Right cardiac atrium (tissue), 5 donors: ENCODE data around the gene METAP1. TPM values are rescaled to one million over a fixed set of nuclear protein-coding genes. Genes with fewer than 3 reads are reported as not detected.
"Not testable (repeated sequence)": the region's sequence is repeated elsewhere in the genome, so short reads cannot be mapped to it uniquely, and the experiment has no call there.

Experiments
- ATAC-seq, 2 donors: fragments of 200-7000 bp; cut with Tn5 transposase; one replicate each; pipeline versions ENCODE4 v1.8.0 to v1.9.1; 2020; ENCODE audit warnings: moderate library complexity in 2 of 2, mild to moderate bottlenecking in 1 of 2
- DNase-seq, 3 donors: peaks; one replicate each; pipeline ENCODE4 v3.0.0-alpha.2; 2020
- H3K27ac ChIP-seq: one replicate; pipeline ENCODE4 v1.5.1; 2013; ENCODE audit warnings: mild to moderate bottlenecking, low read length, control low read depth, moderate library complexity
- H3K27me3 ChIP-seq: one replicate; pipeline ENCODE4 v1.6.1; 2013; ENCODE audit not compliant: control insufficient read depth, insufficient read depth
- H3K4me1 ChIP-seq: one replicate; pipeline ENCODE4 v1.6.1; 2013; ENCODE audit warnings: low read length; ENCODE audit not compliant: control insufficient read depth, insufficient read depth
- H3K4me3 ChIP-seq: one replicate; pipeline ENCODE4 v1.5.1; 2013; ENCODE audit warnings: low read length, control low read depth
- H3K9me3 ChIP-seq: one replicate; pipeline ENCODE4 v1.6.1; 2013; ENCODE audit warnings: low read length; ENCODE audit not compliant: control insufficient read depth
- WGBS: extraction: QIAGEN DNeasy Blood & Tissue Kit; methylation state at CpG from one replicate; pipeline ENCODE4 v1.1.7; 2013; 5-methylcytosine and 5-hydroxymethylcytosine counted together
- intact Hi-C, 4 donors: fragments of 100-400 bp; cut with DNase I; formaldehyde crosslinking; loops; one replicate each; pipeline versions ENCODE4 v1.11.0 to v1.14.0; 2022 to 2023
- microRNA-seq, 2 donors: library from miRNA; unstranded; fragments of <30 nt; microRNA quantifications; one replicate each; pipeline ENCODE4 v1.2.0, GENCODE V29; 2020 to 2021
- polyA plus RNA-seq: library from polyadenylated mRNA; stranded (reverse); fragments of 200-250 nt; gene quantifications from one replicate; pipeline ENCODE4 v1.2.3, GENCODE V29; 2013
- total RNA-seq, 4 donors: library from RNA; stranded (reverse); fragmentation: NEBNext Ultra II Directional; extraction: Animal tissue kit (Norgen Biotek cat#: 25700); gene quantifications; one replicate each; pipeline ENCODE4 v1.2.1, GENCODE V29; 2021
- donor health status: healthy with polysubstance abuse.
- donor health status: DM: no; HTN: yes; CAD: no.
- donor health status: DM: no; HTN: no; CAD: no.
- donor health status: DM: no; HTN: yes; CAD: no; lungs with severe emphysema.
- donor health status: DM: yes; HTN: yes; CAD: no.

The METAP1 gene
- total and polyA plus RNA-seq, 5 donors: 26.7 to 53.2 (median 39.9) TPM

GRCh38 chr4:99099311-99099710, 103.8 kb downstream of the METAP1 start:
- Histone ChIP-seq H3K9me3 (no peaks in the 10 kb centered on the region), H3K4me1 (no peaks in the 10 kb centered on the region)

GRCh38 chr4:99099814-99100213, 104.3 kb downstream of the METAP1 start:
- 93% methylated on average over 5 of the region's 5 CpGs for WGBS
- H3K9me3 ChIP-seq, H3K4me1 ChIP-seq, H3K27me3 ChIP-seq, DNase-seq, H3K27ac ChIP-seq, H3K4me3 ChIP-seq, intact Hi-C loops, ATAC-seq: not testable (repeated sequence)

More at GRCh38 chr4:99099311-99099710, 103.8 kb downstream of the METAP1 start:
- Histone ChIP-seq H3K4me3 (no peak overlapping the region), H3K27ac (no peak overlapping the region), H3K27me3 (no peaks in the 10 kb centered on the region)
- no peak for DNase-seq
- intact Hi-C loops: no loop called here
- WGBS: 92% methylated on average over 12 of the region's 12 CpGs
- ATAC-seq: no peak

- no peak for ATAC-seq
- 92% methylated on average over 1 of the region's 1 CpG for WGBS
- H3K9me3 ChIP-seq: no peaks in the 10 kb centered on the region
- H3K4me3 ChIP-seq: no peak overlapping the region
- H3K4me1 ChIP-seq: no peaks in the 10 kb centered on the region
- H3K27ac ChIP-seq: no peak overlapping the region
- intact Hi-C loops: no loop called here
- H3K27me3 ChIP-seq: no peaks in the 10 kb centered on the region
- DNase-seq: no peak
Observed at GRCh38 chr4:99100876-99101275, 105.4 kb downstream of the METAP1 start.

GRCh38 chr4:99102634-99103033, 107.1 kb downstream of the METAP1 start:
- no peaks in the 10 kb centered on the region for H3K4me1 ChIP-seq
- 96% methylated on average over 2 of the region's 2 CpGs for WGBS
- H3K4me3 ChIP-seq: no peak overlapping the region
- DNase-seq (no peak), ATAC-seq (no peak)
- no peaks in the 10 kb centered on the region for H3K9me3 ChIP-seq
- H3K27ac ChIP-seq: no peak overlapping the region
- intact Hi-C loops: no loop called here
- H3K27me3 ChIP-seq: no peaks in the 10 kb centered on the region

GRCh38 chr4:99103166-99103565, 107.6 kb downstream of the METAP1 start:
- no peak for DNase-seq
- Histone ChIP-seq H3K27ac (no peak overlapping the region), H3K4me1 (no peaks in the 10 kb centered on the region), H3K9me3 (no peaks in the 10 kb centered on the region), H3K27me3 (no peaks in the 10 kb centered on the region), H3K4me3 (no peak overlapping the region)
- intact Hi-C loops: no loop called here
- no peak for ATAC-seq

GRCh38 chr4:99104153-99104552, 108.6 kb downstream of the METAP1 start:
- ATAC-seq (no peak), DNase-seq (no peak)
- H3K4me1 ChIP-seq: no peaks in the 10 kb centered on the region
- intact Hi-C loops: no loop called here
- H3K27ac ChIP-seq: no peak overlapping the region
- H3K9me3 ChIP-seq: no peaks in the 10 kb centered on the region
- H3K4me3 ChIP-seq: no peak overlapping the region
- no peaks in the 10 kb centered on the region for H3K27me3 ChIP-seq
- 88% methylated on average over 1 of the region's 1 CpG for WGBS

- H3K27ac ChIP-seq, H3K4me3 ChIP-seq, DNase-seq, H3K9me3 ChIP-seq, ATAC-seq, intact Hi-C loops, H3K27me3 ChIP-seq, H3K4me1 ChIP-seq: not testable (repeated sequence)
- 96% methylated on average over 12 of the region's 12 CpGs for WGBS
Observed at GRCh38 chr4:99109286-99109685, 113.8 kb downstream of the METAP1 start.

Small RNAs within 50 kb of the gene (microRNA-seq; reads per million reads assigned to microRNA genes)
- gene MIR3684: 0 to 3.2 reads per million in 2 donors

Other genes with a start within 250 kb of the METAP1 start
- gene EIF4E, start 66.6 kb upstream of the METAP1 start, total RNA-seq: 10 to 100 TPM; 54.5 to 73.4 (median 67.3) TPM
- gene EIF4E, start 66.6 kb upstream of the METAP1 start, polyA plus RNA-seq: 26.3 TPM
- 100 to 1,000 TPM; 117 to 133 (median 128) TPM for gene ADH5, start 93.1 kb downstream of the METAP1 start, total RNA-seq
- gene ADH5, start 93.1 kb downstream of the METAP1 start, polyA plus RNA-seq: 105 TPM
- gene ADH4, start 148.6 kb downstream of the METAP1 start, total RNA-seq: under 1 TPM in 1 of 4 donors, not detected in 3; 0.42 TPM
- gene ADH4, start 148.6 kb downstream of the METAP1 start, polyA plus RNA-seq: 0.48 TPM
- gene ADH6, start 223.5 kb downstream of the METAP1 start, total RNA-seq: not detected
- not detected for gene ADH6, start 223.5 kb downstream of the METAP1 start, polyA plus RNA-seq